ENCODE results near the gene C6orf15. TPM values are rescaled to one million over a fixed set of nuclear protein-coding genes. Genes with fewer than 3 reads are reported as not detected.

The C6orf15 gene
- total RNA-seq, 1 experiment from 2014 or later, result not detected

DNA sequence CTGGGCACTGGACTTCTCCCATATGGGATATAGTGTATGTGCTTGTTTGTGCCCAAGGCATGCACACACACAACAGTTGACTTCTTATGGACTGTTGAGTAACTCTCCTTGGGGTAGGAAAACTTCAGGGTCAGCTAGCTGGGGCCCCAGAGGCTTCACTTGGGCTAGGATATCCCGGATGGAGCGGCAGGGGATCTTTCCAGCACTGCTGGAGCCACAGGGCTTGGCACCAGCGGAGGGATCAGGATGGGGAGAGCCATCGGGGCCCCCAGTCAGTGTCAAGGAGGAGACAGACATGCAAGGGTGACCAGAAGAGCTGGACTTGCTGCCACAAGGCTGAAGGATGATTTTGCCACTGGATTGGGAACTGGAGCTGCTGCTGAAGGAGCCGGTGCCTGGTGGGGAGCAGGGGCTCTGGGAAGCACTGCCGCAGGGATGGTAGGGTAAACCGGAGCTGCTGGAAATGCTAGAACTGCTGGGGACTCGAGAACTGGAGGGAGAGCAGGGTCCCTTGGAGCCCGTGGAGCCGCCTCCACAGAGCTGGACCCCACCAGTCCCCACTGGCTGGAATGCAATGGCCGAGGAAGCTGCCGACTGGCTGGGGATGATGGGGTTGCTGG, 3.7 kb upstream of the C6orf15 start:
- ATAC-seq (no peak), DNase-seq (ENCODE audit: low spot score) (no peak)
- Mint-ChIP-seq H3K27me3 (ENCODE audit: low read depth) (peaks cover 15% of the 10 kb centered on the region), H3K9me3 (no peaks in the 10 kb centered on the region), H3K4me1 (peaks cover 22% of the 10 kb centered on the region), H3K27ac (no peak overlapping the region), H3K4me3 (no peak overlapping the region), H3K36me3 (no peaks in the 10 kb centered on the region)
- ChIA-PET CTCF (interaction anchor here (0.9 to 11.0 kb wide), 14 partner anchors 13 to 437 kb away, joined by 3 to 90 read pairs (median 4); no protein-coding TSS in a partner anchor), POLR2A (interaction anchor here (0.8 to 1.3 kb wide), 2 partner anchors 29 to 56 kb away, joined by 3 read pairs; no protein-coding TSS in a partner anchor)
- TF ChIP-seq ETV6 (CRISPR knock-in tag; IDR thresholded peaks at IDR 0.05), result no peak
- TF ChIP-seq PRRX2 (CRISPR knock-in tag; IDR thresholded peaks at IDR 0.05), result no peak
- TF ChIP-seq, protein P1, sequence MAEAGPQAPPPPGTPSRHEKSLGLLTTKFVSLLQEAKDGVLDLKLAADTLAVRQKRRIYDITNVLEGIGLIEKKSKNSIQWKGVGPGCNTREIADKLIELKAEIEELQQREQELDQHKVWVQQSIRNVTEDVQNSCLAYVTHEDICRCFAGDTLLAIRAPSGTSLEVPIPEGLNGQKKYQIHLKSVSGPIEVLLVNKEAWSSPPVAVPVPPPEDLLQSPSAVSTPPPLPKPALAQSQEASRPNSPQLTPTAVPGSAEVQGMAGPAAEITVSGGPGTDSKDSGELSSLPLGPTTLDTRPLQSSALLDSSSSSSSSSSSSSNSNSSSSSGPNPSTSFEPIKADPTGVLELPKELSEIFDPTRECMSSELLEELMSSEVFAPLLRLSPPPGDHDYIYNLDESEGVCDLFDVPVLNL (CRISPR knock-in tag; IDR thresholded peaks at IDR 0.05; ENCODE audit: borderline replicate concordance, low read depth), result no peak
- TF ChIP-seq, protein P2, sequence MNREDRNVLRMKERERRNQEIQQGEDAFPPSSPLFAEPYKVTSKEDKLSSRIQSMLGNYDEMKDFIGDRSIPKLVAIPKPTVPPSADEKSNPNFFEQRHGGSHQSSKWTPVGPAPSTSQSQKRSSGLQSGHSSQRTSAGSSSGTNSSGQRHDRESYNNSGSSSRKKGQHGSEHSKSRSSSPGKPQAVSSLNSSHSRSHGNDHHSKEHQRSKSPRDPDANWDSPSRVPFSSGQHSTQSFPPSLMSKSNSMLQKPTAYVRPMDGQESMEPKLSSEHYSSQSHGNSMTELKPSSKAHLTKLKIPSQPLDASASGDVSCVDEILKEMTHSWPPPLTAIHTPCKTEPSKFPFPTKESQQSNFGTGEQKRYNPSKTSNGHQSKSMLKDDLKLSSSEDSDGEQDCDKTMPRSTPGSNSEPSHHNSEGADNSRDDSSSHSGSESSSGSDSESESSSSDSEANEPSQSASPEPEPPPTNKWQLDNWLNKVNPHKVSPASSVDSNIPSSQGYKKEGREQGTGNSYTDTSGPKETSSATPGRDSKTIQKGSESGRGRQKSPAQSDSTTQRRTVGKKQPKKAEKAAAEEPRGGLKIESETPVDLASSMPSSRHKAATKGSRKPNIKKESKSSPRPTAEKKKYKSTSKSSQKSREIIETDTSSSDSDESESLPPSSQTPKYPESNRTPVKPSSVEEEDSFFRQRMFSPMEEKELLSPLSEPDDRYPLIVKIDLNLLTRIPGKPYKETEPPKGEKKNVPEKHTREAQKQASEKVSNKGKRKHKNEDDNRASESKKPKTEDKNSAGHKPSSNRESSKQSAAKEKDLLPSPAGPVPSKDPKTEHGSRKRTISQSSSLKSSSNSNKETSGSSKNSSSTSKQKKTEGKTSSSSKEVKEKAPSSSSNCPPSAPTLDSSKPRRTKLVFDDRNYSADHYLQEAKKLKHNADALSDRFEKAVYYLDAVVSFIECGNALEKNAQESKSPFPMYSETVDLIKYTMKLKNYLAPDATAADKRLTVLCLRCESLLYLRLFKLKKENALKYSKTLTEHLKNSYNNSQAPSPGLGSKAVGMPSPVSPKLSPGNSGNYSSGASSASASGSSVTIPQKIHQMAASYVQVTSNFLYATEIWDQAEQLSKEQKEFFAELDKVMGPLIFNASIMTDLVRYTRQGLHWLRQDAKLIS (CRISPR knock-in tag; IDR thresholded peaks at IDR 0.05; ENCODE audit: borderline replicate concordance), result no peak
- TF ChIP-seq, protein P3, sequence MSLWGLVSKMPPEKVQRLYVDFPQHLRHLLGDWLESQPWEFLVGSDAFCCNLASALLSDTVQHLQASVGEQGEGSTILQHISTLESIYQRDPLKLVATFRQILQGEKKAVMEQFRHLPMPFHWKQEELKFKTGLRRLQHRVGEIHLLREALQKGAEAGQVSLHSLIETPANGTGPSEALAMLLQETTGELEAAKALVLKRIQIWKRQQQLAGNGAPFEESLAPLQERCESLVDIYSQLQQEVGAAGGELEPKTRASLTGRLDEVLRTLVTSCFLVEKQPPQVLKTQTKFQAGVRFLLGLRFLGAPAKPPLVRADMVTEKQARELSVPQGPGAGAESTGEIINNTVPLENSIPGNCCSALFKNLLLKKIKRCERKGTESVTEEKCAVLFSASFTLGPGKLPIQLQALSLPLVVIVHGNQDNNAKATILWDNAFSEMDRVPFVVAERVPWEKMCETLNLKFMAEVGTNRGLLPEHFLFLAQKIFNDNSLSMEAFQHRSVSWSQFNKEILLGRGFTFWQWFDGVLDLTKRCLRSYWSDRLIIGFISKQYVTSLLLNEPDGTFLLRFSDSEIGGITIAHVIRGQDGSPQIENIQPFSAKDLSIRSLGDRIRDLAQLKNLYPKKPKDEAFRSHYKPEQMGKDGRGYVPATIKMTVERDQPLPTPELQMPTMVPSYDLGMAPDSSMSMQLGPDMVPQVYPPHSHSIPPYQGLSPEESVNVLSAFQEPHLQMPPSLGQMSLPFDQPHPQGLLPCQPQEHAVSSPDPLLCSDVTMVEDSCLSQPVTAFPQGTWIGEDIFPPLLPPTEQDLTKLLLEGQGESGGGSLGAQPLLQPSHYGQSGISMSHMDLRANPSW (CRISPR knock-in tag; conservative IDR thresholded peaks at IDR 0.05; ENCODE audit: low read depth), result no peak
- TF ChIP-seq CREM (CRISPR knock-in tag; IDR thresholded peaks at IDR 0.05), result no peak
- TF ChIP-seq, protein P4, sequence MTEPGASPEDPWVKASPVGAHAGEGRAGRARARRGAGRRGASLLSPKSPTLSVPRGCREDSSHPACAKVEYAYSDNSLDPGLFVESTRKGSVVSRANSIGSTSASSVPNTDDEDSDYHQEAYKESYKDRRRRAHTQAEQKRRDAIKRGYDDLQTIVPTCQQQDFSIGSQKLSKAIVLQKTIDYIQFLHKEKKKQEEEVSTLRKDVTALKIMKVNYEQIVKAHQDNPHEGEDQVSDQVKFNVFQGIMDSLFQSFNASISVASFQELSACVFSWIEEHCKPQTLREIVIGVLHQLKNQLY (CRISPR knock-in tag; IDR thresholded peaks at IDR 0.05), result no peak
- TF ChIP-seq, protein P5, sequence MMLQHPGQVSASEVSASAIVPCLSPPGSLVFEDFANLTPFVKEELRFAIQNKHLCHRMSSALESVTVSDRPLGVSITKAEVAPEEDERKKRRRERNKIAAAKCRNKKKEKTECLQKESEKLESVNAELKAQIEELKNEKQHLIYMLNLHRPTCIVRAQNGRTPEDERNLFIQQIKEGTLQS (CRISPR knock-in tag; conservative IDR thresholded peaks at IDR 0.05), result no peak
- TF ChIP-seq ZNF138 (CRISPR knock-in tag; conservative IDR thresholded peaks at IDR 0.05), result no peak
- TF ChIP-seq, protein P6, sequence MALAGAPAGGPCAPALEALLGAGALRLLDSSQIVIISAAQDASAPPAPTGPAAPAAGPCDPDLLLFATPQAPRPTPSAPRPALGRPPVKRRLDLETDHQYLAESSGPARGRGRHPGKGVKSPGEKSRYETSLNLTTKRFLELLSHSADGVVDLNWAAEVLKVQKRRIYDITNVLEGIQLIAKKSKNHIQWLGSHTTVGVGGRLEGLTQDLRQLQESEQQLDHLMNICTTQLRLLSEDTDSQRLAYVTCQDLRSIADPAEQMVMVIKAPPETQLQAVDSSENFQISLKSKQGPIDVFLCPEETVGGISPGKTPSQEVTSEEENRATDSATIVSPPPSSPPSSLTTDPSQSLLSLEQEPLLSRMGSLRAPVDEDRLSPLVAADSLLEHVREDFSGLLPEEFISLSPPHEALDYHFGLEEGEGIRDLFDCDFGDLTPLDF (CRISPR knock-in tag; IDR thresholded peaks at IDR 0.05), result no peak
- no peak for TF ChIP-seq EMX1 (CRISPR knock-in tag; IDR thresholded peaks at IDR 0.05)
- TF ChIP-seq, protein P7, sequence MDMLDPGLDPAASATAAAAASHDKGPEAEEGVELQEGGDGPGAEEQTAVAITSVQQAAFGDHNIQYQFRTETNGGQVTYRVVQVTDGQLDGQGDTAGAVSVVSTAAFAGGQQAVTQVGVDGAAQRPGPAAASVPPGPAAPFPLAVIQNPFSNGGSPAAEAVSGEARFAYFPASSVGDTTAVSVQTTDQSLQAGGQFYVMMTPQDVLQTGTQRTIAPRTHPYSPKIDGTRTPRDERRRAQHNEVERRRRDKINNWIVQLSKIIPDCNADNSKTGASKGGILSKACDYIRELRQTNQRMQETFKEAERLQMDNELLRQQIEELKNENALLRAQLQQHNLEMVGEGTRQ (CRISPR knock-in tag; IDR thresholded peaks at IDR 0.05), result no peak
- no peak for TF ChIP-seq ZNF232 (CRISPR knock-in tag; IDR thresholded peaks at IDR 0.05)
- TF ChIP-seq CBFB (CRISPR knock-in tag; IDR thresholded peaks at IDR 0.05; ENCODE audit: low read depth), result no peak
- TF ChIP-seq, protein P8, sequence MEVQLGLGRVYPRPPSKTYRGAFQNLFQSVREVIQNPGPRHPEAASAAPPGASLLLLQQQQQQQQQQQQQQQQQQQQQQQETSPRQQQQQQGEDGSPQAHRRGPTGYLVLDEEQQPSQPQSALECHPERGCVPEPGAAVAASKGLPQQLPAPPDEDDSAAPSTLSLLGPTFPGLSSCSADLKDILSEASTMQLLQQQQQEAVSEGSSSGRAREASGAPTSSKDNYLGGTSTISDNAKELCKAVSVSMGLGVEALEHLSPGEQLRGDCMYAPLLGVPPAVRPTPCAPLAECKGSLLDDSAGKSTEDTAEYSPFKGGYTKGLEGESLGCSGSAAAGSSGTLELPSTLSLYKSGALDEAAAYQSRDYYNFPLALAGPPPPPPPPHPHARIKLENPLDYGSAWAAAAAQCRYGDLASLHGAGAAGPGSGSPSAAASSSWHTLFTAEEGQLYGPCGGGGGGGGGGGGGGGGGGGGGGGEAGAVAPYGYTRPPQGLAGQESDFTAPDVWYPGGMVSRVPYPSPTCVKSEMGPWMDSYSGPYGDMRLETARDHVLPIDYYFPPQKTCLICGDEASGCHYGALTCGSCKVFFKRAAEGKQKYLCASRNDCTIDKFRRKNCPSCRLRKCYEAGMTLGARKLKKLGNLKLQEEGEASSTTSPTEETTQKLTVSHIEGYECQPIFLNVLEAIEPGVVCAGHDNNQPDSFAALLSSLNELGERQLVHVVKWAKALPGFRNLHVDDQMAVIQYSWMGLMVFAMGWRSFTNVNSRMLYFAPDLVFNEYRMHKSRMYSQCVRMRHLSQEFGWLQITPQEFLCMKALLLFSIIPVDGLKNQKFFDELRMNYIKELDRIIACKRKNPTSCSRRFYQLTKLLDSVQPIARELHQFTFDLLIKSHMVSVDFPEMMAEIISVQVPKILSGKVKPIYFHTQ (CRISPR knock-in tag; IDR thresholded peaks at IDR 0.05), result no peak
- TF ChIP-seq, protein P9, sequence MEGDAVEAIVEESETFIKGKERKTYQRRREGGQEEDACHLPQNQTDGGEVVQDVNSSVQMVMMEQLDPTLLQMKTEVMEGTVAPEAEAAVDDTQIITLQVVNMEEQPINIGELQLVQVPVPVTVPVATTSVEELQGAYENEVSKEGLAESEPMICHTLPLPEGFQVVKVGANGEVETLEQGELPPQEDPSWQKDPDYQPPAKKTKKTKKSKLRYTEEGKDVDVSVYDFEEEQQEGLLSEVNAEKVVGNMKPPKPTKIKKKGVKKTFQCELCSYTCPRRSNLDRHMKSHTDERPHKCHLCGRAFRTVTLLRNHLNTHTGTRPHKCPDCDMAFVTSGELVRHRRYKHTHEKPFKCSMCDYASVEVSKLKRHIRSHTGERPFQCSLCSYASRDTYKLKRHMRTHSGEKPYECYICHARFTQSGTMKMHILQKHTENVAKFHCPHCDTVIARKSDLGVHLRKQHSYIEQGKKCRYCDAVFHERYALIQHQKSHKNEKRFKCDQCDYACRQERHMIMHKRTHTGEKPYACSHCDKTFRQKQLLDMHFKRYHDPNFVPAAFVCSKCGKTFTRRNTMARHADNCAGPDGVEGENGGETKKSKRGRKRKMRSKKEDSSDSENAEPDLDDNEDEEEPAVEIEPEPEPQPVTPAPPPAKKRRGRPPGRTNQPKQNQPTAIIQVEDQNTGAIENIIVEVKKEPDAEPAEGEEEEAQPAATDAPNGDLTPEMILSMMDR (IDR thresholded peaks at IDR 0.05), result no peak
- TF ChIP-seq TEAD1 (CRISPR knock-in tag; IDR thresholded peaks at IDR 0.05), result no peak
- TF ChIP-seq, protein P10, sequence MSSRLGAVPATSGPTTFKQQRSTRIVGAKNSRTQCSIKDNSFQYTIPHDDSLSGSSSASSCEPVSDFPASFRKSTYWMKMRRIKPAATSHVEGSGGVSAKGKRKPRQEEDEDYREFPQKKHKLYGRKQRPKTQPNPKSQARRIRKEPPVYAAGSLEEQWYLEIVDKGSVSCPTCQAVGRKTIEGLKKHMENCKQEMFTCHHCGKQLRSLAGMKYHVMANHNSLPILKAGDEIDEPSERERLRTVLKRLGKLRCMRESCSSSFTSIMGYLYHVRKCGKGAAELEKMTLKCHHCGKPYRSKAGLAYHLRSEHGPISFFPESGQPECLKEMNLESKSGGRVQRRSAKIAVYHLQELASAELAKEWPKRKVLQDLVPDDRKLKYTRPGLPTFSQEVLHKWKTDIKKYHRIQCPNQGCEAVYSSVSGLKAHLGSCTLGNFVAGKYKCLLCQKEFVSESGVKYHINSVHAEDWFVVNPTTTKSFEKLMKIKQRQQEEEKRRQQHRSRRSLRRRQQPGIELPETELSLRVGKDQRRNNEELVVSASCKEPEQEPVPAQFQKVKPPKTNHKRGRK (CRISPR knock-in tag; IDR thresholded peaks at IDR 0.05; ENCODE audit: borderline replicate concordance), result no peak
- TF ChIP-seq KAT7 (CRISPR knock-in tag; IDR thresholded peaks at IDR 0.05; ENCODE audit: borderline replicate concordance), result no peak

All from WTC11 (cell line).